Body of pancreas (tissue), 4 donors: ENCODE measurements around the gene SAMD10. TPM values are rescaled to one million over a fixed set of nuclear protein-coding genes. Genes with fewer than 3 reads are reported as not detected.

Experiments
- ATAC-seq: fragments of 150-250 bp; one replicate; pipeline ENCODE4 v1.9.1; 2016
- DNase-seq, 4 donors: peaks; one replicate each; pipeline ENCODE4 v3.0.0-alpha.2; 2019
- H3K27ac ChIP-seq, 4 donors: fragments of 200-600 bp; sonication (generic); 1 replicate in 3 of 4; 2 replicates in 1 of 4; pipeline versions ENCODE4 v1.5.1 to v1.6.1; 2016 to 2019; ENCODE audit warnings: mild to moderate bottlenecking in 1 of 4, mixed read lengths in 1 of 4, moderate library complexity in 1 of 4
- H3K27me3 ChIP-seq, 2 donors: fragments of 200-600 bp; sonication (generic); one replicate each; pipeline ENCODE4 v1.6.0; 2016; ENCODE audit warnings: mild to moderate bottlenecking in 1 of 2
- H3K36me3 ChIP-seq, 2 donors: fragments of 200-600 bp; sonication (generic); replicated peaks in 1 of 2; 2 replicates each; pipeline ENCODE4 v1.5.1; 2016; ENCODE audit warnings: low read depth in 2 of 2; ENCODE audit not compliant: insufficient read depth in 1 of 2
- H3K4me1 ChIP-seq: fragments of 200-600 bp; sonication (generic); one replicate; pipeline ENCODE4 v1.6.0; 2016
- H3K4me3 ChIP-seq, 2 donors: fragments of 200-600 bp; sonication (generic); 1 replicate in 1 of 2; 2 replicates in 1 of 2; pipeline ENCODE4 v1.5.1; 2016 to 2019
- H3K9me3 ChIP-seq, 3 donors: fragments of 200-600 bp; sonication (generic); 1 replicate in 2 of 3; 2 replicates in 1 of 3; pipeline ENCODE4 v1.5.1; 2016
- CTCF ChIP-seq, 7 experiments: fragments of 450-650 bp in 4 of 7; fragments of 200-600 bp in 3 of 7; sonication (generic) in 3 of 7; IDR thresholded peaks; one replicate each; pipeline ENCODE4 v1.5.1; 2016 to 2019; ENCODE audit warnings: antibody characterized with exemption in 7 of 7
- POLR2A ChIP-seq, 3 donors: fragments of 450-650 bp; IDR thresholded peaks; one replicate each; pipeline ENCODE4 v1.6.1; 2016; ENCODE audit warnings: antibody characterized with exemption in 3 of 3, mild to moderate bottlenecking in 2 of 3
- WGBS, 2 donors: methylation state at CpG; one replicate each; pipeline ENCODE4 v1.1.5; 2017; 5-methylcytosine and 5-hydroxymethylcytosine counted together
- intact Hi-C: fragments of 100-400 bp; cut with DNase I; formaldehyde crosslinking; loops from one replicate; pipeline ENCODE4 v1.15.1; 2023
- total RNA-seq, 2 donors: library from RNA; depleted of rRNA; stranded (reverse); fragments of >200 nt; gene quantifications; one replicate each; pipeline ENCODE4 v1.1.0, GENCODE V29; 2016

The SAMD10 gene
- total RNA-seq, 2 donors from 2014 or later: 3.6 to 7.6 TPM

- no peak overlapping the region for H3K27ac ChIP-seq
- intact Hi-C loops: no loop called here
- H3K9me3 ChIP-seq: no peaks in the 10 kb centered on the region
- no peak overlapping the region for H3K4me3 ChIP-seq
- WGBS, 2 donors: 85 to 94% methylated on average over 12 to 14 of the region's 14 CpGs
- DNase-seq (no peak), ATAC-seq (no peak)
- H3K27me3 ChIP-seq: no peaks in the 10 kb centered on the region
- H3K36me3 ChIP-seq: peaks cover 0 to 19% of the 10 kb centered on the region in 2 donors
- TF ChIP-seq CTCF (IDR thresholded peaks at IDR 0.05) (no peak), POLR2A (IDR thresholded peaks at IDR 0.05) (no peak)
- no peaks in the 10 kb centered on the region for H3K4me1 ChIP-seq
Observed at GRCh38 chr20:63937596-63937995, 41.8 kb downstream of the SAMD10 start.

GRCh38 chr20:63935447-63935846 is 44.0 kb downstream of the SAMD10 start:
- Histone ChIP-seq H3K27me3 (no peaks in the 10 kb centered on the region), H3K36me3 (peaks cover 13 to 27% of the 10 kb centered on the region in 2 donors), H3K27ac (no peak overlapping the region), H3K4me3 (no peak overlapping the region), H3K4me1 (no peaks in the 10 kb centered on the region), H3K9me3 (no peaks in the 10 kb centered on the region)
- no peak for ATAC-seq
- 87 to 100% methylated on average over 4 to 9 of the region's 9 CpGs for WGBS, 2 donors
- TF ChIP-seq CTCF (IDR thresholded peaks at IDR 0.05): no peak
- TF ChIP-seq POLR2A (IDR thresholded peaks at IDR 0.05): no peak
- intact Hi-C loops: no loop called here
- DNase-seq: no peak

- 82 to 94% methylated on average over 30 to 37 of the region's 37 CpGs for WGBS, 2 donors
- Histone ChIP-seq H3K4me3 (no peak overlapping the region), H3K4me1 (no peaks in the 10 kb centered on the region), H3K9me3 (no peaks in the 10 kb centered on the region), H3K36me3 (peaks cover 13 to 25% of the 10 kb centered on the region in 2 donors), H3K27me3 (no peaks in the 10 kb centered on the region), H3K27ac (no peak overlapping the region)
- ATAC-seq: no peak
- TF ChIP-seq CTCF (IDR thresholded peaks at IDR 0.05) (no peak), POLR2A (IDR thresholded peaks at IDR 0.05) (no peak)
- peak in 1 of 4 donors; percentile 6 for DNase-seq
- intact Hi-C loops: no loop called here
Observed at GRCh38 chr20:63934271-63935068, 45.0 kb downstream of the SAMD10 start.

- WGBS, 2 donors: 83 to 85% methylated on average over 2 to 5 of the region's 5 CpGs
- H3K36me3 ChIP-seq: peaks cover 16 to 29% of the 10 kb centered on the region in 2 donors
- H3K9me3 ChIP-seq: no peaks in the 10 kb centered on the region
- no peak overlapping the region for H3K27ac ChIP-seq
- H3K4me1 ChIP-seq: no peaks in the 10 kb centered on the region
- DNase-seq (peak in 1 of 4 donors; percentile 16), ATAC-seq (no peak)
- intact Hi-C loops: no loop called here
- H3K27me3 ChIP-seq: no peaks in the 10 kb centered on the region
- no peak for TF ChIP-seq CTCF (IDR thresholded peaks at IDR 0.05)
- TF ChIP-seq POLR2A (IDR thresholded peaks at IDR 0.05): no peak
- H3K4me3 ChIP-seq: no peak overlapping the region
Observed at GRCh38 chr20:63933646-63934045, 45.8 kb downstream of the SAMD10 start.
